NCI-H1417 treated with DMSO at 0.1 percent for 48 hours (cell line): ENCODE results near the gene CLBA1.
"Not testable (repeated sequence)": the region's sequence is repeated elsewhere in the genome, so short reads cannot be mapped to it uniquely, and the experiment has no call there.

Source experiments
- DNase-seq: peaks from one replicate; lab custom pipeline; 2025; lab: John Stamatoyannopoulos, UW

CLBA1 gene

GRCh38 chr14:104985675-104986486 is at the start of gene CLBA1:
Gene CLBA1 (plus strand): TSS chr14:104985788. CDS start chr14:104986432, 644 bp downstream.
- DNase-seq: peak; percentile 20

- no peak for DNase-seq
Observed at GRCh38 chr14:104935955-104936354, 49.6 kb upstream of the CLBA1 start.

- DNase-seq: no peak
Observed at GRCh38 chr14:104936361-104937155, 49.0 kb upstream of the CLBA1 start.

GRCh38 chr14:104937161-104937560 is 48.4 kb upstream of the CLBA1 start:
- no peak for DNase-seq

- no peak for DNase-seq
Observed at GRCh38 chr14:104937694-104938365, 47.8 kb upstream of the CLBA1 start.

GRCh38 chr14:104938436-104938835 is 47.2 kb upstream of the CLBA1 start:
- no peak for DNase-seq

- DNase-seq: no peak
Observed at GRCh38 chr14:104938960-104939359, 46.6 kb upstream of the CLBA1 start.

GRCh38 chr14:104939666-104940410 is 45.8 kb upstream of the CLBA1 start:
- DNase-seq: no peak

GRCh38 chr14:104940526-104941150 is 45.0 kb upstream of the CLBA1 start:
- DNase-seq: no peak

- DNase-seq: no peak
Observed at GRCh38 chr14:104941508-104942365, 43.9 kb upstream of the CLBA1 start.

GRCh38 chr14:104942586-104942985 is 43.0 kb upstream of the CLBA1 start:
- no peak for DNase-seq

GRCh38 chr14:104943216-104944015 is 42.2 kb upstream of the CLBA1 start:
- DNase-seq: not testable (repeated sequence)

- DNase-seq: not testable (repeated sequence)
Observed at GRCh38 chr14:104944016-104944308, 41.6 kb upstream of the CLBA1 start.

GRCh38 chr14:104944436-104945205 is 41.0 kb upstream of the CLBA1 start:
- not testable (repeated sequence) for DNase-seq

GRCh38 chr14:104945266-104945665 is 40.3 kb upstream of the CLBA1 start:
- not testable (repeated sequence) for DNase-seq

- not testable (repeated sequence) for DNase-seq
Observed at GRCh38 chr14:104945986-104946965, 39.3 kb upstream of the CLBA1 start.

GRCh38 chr14:104947201-104947600 is 38.4 kb upstream of the CLBA1 start:
- not testable (repeated sequence) for DNase-seq
